ENCODE results near the gene TRIO. TPM values are rescaled to one million over a fixed set of nuclear protein-coding genes. Genes with fewer than 3 reads are reported as not detected.

TRIO gene
- total RNA-seq, 1 experiment from 2014 or later, result 68.4 TPM

DNA sequence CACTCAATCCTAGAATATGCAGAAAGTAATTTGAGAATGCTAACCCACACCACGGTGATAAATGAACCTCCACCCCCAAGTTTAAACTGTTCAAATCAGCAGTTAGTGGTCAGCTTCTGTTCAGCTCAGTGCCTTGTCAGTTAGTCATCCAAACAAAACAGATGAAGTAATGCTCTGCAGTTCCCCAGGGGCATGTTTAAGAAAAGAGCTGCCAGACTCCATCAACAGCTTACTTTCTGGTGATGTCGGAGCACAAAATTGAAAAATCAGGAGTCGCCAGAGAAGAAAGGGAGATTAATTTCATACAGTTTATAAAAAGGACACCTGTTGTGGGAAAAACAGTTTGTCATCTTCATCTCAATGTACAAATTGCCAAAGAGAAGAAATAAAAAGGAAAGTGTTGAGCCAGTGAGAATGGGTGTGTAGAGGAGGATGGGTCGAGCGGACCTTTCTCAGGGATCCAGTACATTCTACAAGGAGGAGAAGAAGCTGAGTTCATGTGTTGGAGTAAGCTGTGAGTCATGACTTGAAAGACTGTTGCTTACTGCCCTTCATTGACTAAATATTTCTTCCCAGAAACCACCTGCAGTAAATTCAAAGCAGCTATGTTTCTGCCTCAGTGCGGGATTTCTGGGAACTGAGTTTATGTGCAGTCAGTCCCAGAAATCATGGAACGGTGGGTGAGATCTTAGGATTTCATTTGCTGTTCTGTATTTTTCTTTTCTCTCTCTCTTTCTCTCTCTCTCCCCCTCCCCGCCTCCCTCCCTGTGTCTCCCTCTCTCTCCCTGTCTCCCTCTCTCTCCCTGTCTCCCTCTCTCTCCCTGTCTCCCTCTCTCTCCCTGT lies 13.7 kb downstream of the TRIO start:
- H3K9me2 ChIP-seq (ENCODE audit: insufficient read depth), result no peaks in the 10 kb centered on the region
- ATAC-seq (peak; percentile 88), DNase-seq (ENCODE audit: low read depth, low spot score) (peak; percentile 32)
- ChIA-PET RAD21 (ENCODE audit: low non-redundant PET in 1 of 2, low total read pairs in 2 of 2, uncharacterized antibody in 2 of 2, unreplicated experiment in 2 of 2) (interaction anchor here in 1 of 2 experiments (0.9 to 1.7 kb wide), 3 partner anchors 11 to 113 kb away, joined by 3 to 6 read pairs (median 3); no protein-coding TSS in a partner anchor), CTCF (interaction anchor here (1.0 to 1.7 kb wide), 2 partner anchors 14 to 113 kb away, joined by 4 to 5 read pairs; partner anchors contain the start of gene TRIO), POLR2A (interaction anchor here (1.1 kb wide), 1 partner anchor 11 kb away, joined by 7 read pairs; no protein-coding TSS in a partner anchor)
- intact Hi-C loops (cut with micrococcal nuclease), result no loop called here
- peaks cover 45 to 72% of the 10 kb centered on the region in 2 experiments for H3K4me1 ChIP-seq (ENCODE audit: control insufficient read depth in 1 of 2, insufficient read depth in 2 of 2, low read length in 2 of 2)
- H3K9me3 ChIP-seq (ENCODE audit: control insufficient read depth in 1 of 2, insufficient read depth in 1 of 2, low read depth in 1 of 2, low read length in 2 of 2), result no peaks in the 10 kb centered on the region
- peak overlapping the region; percentile 20 for H3K27ac ChIP-seq (ENCODE audit: low read depth, low read length)
- peak overlapping the region; percentile 61 for H3K4me2 ChIP-seq (ENCODE audit: low read length)
- H3K9ac ChIP-seq (ENCODE audit: low read length), result peak overlapping the region; percentile 25; the same call in 1 of the 2 replicates
- no peaks in the 10 kb centered on the region for H3K27me3 ChIP-seq (ENCODE audit: insufficient read depth, low read length)
- H3K79me2 ChIP-seq (ENCODE audit: insufficient read depth, low read length), result peaks cover 99% of the 10 kb centered on the region
- peaks cover 34% of the 10 kb centered on the region; the same call in 1 of the 2 replicates for H4K20me1 ChIP-seq (ENCODE audit: insufficient read depth)
- H3K36me3 ChIP-seq (ENCODE audit: control insufficient read depth in 1 of 2, insufficient read depth in 2 of 2, low read length in 2 of 2), result no peaks in the 10 kb centered on the region
- no peak overlapping the region for H2AFZ ChIP-seq (ENCODE audit: low read depth, low read length, poor library complexity, severe bottlenecking)
- peak overlapping the region in 1 of 2 experiments; percentile 3; a peak in 1 of 4 replicates for H3K4me3 ChIP-seq (replicated peaks in 1 of 2; ENCODE audit: low read depth in 1 of 2, low read length in 2 of 2)
- BruUV-seq (replicated peaks), result no TSS peak
- no peak for TF ChIP-seq ZNF274 (IDR thresholded peaks at IDR 0.05; ENCODE audit: low read depth, low read length)
- TF ChIP-seq TCF7L2 (IDR thresholded peaks at IDR 0.05; ENCODE audit: borderline replicate concordance, extremely low read depth, insufficient read depth, insufficient read length), result no peak
- peak; percentile 60; the same call in 1 of the 2 replicates for TF ChIP-seq SIN3A (IDR thresholded peaks at IDR 0.05; ENCODE audit: low read depth)
- TF ChIP-seq, protein P1, sequence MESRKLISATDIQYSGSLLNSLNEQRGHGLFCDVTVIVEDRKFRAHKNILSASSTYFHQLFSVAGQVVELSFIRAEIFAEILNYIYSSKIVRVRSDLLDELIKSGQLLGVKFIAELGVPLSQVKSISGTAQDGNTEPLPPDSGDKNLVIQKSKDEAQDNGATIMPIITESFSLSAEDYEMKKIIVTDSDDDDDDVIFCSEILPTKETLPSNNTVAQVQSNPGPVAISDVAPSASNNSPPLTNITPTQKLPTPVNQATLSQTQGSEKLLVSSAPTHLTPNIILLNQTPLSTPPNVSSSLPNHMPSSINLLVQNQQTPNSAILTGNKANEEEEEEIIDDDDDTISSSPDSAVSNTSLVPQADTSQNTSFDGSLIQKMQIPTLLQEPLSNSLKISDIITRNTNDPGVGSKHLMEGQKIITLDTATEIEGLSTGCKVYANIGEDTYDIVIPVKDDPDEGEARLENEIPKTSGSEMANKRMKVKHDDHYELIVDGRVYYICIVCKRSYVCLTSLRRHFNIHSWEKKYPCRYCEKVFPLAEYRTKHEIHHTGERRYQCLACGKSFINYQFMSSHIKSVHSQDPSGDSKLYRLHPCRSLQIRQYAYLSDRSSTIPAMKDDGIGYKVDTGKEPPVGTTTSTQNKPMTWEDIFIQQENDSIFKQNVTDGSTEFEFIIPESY (IDR thresholded peaks at IDR 0.05; ENCODE audit: extremely low read depth, insufficient replicate concordance, low read length), result no peak
- 0 out of 2 replicates have a peak, but pooled peaks have one; percentile 12 for TF ChIP-seq SP1 (IDR thresholded peaks at IDR 0.05; ENCODE audit: low read depth)
- no peak for TF ChIP-seq SRF (IDR thresholded peaks at IDR 0.05; ENCODE audit: low read depth)
- TF ChIP-seq YY1 (IDR thresholded peaks at IDR 0.05; ENCODE audit: extremely low read depth, insufficient replicate concordance, low read depth, low read length), result no peak
- peak; percentile 17; the same call in 1 of the 2 replicates for TF ChIP-seq FOSL1 (IDR thresholded peaks at IDR 0.05; ENCODE audit: low read depth)
- TF ChIP-seq EZH2 (IDR thresholded peaks at IDR 0.05), result no peak
- 0 out of 2 replicates have a peak, but pooled peaks have one; percentile 5 for TF ChIP-seq RAD21 (IDR thresholded peaks at IDR 0.05; ENCODE audit: low read depth)
- no peak for TF ChIP-seq POLR2AphosphoS5 (IDR thresholded peaks at IDR 0.05; ENCODE audit: low read depth, low read length)
- TF ChIP-seq ZFX (IDR thresholded peaks at IDR 0.05), result no peak
- peak; percentile 8; the same call in 1 of the 2 replicates for TF ChIP-seq JUND (IDR thresholded peaks at IDR 0.05)
- TF ChIP-seq, protein P2, sequence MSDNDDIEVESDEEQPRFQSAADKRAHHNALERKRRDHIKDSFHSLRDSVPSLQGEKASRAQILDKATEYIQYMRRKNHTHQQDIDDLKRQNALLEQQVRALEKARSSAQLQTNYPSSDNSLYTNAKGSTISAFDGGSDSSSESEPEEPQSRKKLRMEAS (IDR thresholded peaks at IDR 0.05), result 0 out of 2 replicates have a peak, but pooled peaks have one; percentile 25
- TF ChIP-seq REST (IDR thresholded peaks at IDR 0.05; ENCODE audit: low read depth), result no peak
- no peak for TF ChIP-seq ELF1 (IDR thresholded peaks at IDR 0.05; ENCODE audit: borderline replicate concordance, low read depth)
- TF ChIP-seq CBX3 (IDR thresholded peaks at IDR 0.05; ENCODE audit: low read depth), result no peak
- TF ChIP-seq CEBPB (IDR thresholded peaks at IDR 0.05; ENCODE audit: low read depth), result peak; percentile 51; the same call in 1 of the 2 replicates
- TF ChIP-seq ATF3 (IDR thresholded peaks at IDR 0.05), result no peak
- no peak for TF ChIP-seq EZH2phosphoT487 (IDR thresholded peaks at IDR 0.05; ENCODE audit: borderline replicate concordance)
- TF ChIP-seq EGR1 (IDR thresholded peaks at IDR 0.05; ENCODE audit: low read depth), result no peak

Measured in HCT116 (cell line).